GM12801 (cell line): ENCODE measurements around the gene ITGA1.

ENCODE experiments used
- CTCF ChIP-seq: IDR thresholded peaks from one replicate; pipeline ENCODE4 v1.5.1; 2011; ENCODE audit warnings: control low read depth; ENCODE audit not compliant: insufficient read length; ENCODE audit errors: extremely low read depth

ITGA1 gene

DNA sequence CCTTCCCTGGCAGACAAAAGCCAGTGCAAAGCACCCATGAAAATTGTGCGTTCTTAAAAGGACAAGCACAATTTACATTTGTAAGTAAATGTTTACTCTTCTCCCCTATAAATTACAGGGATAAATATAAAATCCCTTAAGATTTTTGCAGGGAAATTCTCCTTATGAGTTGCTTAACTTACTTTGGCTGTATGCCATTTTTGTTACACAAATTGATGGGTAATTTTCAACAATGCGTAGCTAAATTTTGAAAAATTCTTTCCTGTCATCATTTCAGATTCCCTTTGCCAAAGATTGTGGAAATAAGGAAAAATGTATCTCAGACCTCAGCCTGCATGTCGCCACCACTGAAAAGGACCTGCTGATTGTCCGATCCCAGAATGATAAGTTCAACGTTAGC lies 137.3 kb downstream of the ITGA1 start:
- no peak for TF ChIP-seq CTCF

GRCh38 chr5:52928689-52929088 lies 141.0 kb downstream of the ITGA1 start:
- TF ChIP-seq CTCF, result no peak

GRCh38 chr5:52938226-52938625 lies 150.5 kb downstream of the ITGA1 start:
- no peak for TF ChIP-seq CTCF

DNA sequence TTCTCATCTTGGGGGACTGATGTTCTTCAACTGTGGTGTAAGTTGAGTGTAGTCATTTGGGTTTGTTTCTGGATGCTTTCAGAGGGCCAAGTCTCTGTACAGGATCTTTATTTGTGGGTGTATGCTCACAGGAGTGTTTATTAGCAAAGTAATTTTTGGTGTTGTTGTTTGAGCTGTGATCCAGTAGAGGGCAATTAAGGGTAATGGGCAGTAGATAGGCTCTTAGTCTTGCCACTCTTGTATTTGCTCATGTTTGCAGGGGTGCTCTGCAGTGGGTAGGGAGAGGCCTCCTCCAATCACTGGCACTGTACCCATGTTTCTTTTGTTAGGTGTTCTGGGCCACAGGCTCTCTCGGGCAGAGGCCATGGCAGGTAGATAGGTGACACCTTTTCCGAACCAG lies 155.6 kb downstream of the ITGA1 start:
- TF ChIP-seq CTCF, result no peak

- no peak for TF ChIP-seq CTCF
Measured at GRCh38 chr5:52943808-52944207, 156.1 kb downstream of the ITGA1 start.

DNA sequence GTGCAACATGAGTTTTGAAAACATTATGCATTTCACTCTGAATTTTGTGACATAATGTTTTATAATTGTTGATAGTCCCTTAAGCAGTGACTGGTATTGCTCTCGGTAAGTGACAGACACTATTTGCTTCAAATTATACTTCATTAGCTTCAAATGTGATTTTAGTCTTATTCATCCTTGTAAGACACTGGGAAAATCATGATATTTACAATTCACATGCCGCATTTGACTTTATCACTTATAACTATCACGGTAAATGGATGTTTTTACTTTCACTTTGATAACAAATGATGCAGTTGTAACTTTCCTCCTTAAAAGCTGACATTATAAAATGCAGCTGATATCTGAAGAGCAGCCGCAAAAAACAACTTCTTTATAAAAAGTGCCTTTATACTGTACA lies 157.3 kb downstream of the ITGA1 start:
- TF ChIP-seq CTCF, result no peak

DNA sequence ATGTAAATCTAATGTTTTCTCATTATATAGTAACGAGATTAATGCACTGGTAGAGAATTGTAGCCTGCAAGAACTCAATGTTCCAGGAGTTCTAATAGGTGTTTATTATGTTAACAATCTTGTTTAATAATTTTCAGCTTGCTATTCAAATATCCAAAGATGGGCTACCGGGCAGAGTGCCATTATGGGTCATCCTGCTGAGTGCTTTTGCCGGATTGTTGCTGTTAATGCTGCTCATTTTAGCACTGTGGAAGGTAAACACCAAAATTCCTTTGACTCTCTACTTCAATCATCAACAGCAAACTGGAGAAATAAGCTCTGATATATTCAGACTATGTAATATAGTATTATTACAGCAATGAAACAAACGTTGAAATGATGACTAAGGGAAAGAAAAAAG lies 159.5 kb downstream of the ITGA1 start:
- no peak for TF ChIP-seq CTCF

- no peak for TF ChIP-seq CTCF
Measured at GRCh38 chr5:52947851-52948250, 160.1 kb downstream of the ITGA1 start.
